GM12891 (cell line): ENCODE data around the gene BLOC1S1.

Experiments used
- POLR2A ChIP-seq: IDR thresholded peaks from 2 replicates; pipeline ENCODE4 v1.6.1; 2011; ENCODE audit warnings: low read depth, low read length, control low read depth
- POU2F2 ChIP-seq: IDR thresholded peaks from 2 replicates; pipeline ENCODE4 v1.6.1; 2011; ENCODE audit warnings: low read depth, mild to moderate bottlenecking, control low read depth, low read length, moderate library complexity

DNA sequence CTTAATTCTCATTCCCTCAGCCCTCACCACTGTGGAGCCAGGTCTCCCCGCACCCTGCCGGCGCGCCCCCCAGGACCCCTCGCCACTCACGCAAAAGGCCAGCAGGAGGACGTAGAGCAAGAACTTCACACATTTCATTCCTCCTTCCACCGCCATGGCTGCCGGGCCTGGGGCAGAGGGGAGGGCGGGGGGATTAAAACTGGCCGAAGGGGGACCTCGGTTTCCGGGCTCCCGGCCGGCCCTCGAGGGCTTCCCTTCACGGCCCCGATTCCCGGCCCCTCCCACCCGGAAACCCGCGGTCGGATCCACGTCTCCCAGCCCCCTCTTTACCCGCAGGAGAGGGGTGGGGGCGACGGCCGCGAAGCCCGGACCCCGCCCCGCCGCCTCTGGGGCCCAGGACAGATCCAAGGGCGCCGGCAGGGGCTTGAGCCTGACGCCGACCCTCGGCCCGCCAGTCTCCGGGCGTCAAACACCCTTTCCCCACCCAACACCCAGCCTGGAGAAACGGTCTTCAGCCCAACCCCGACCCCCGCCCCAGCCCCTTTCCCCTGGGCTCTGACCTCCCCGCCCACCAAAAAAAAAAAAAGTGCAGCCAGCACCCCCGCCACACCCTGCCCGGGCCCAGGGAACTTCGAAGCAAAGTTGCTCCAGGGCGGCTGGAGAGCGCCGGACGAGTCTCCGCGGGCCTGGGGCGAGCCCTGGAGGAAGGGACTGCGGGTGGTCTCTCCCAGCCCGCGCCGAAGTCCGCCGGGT lies 12.5 kb downstream of the BLOC1S1 start:
- TF ChIP-seq POLR2A (no peak), POU2F2 (no peak)
